Right cardiac atrium (tissue), 5 donors: Measurements from ENCODE around the gene JAG2. TPM values are rescaled to one million over a fixed set of nuclear protein-coding genes. Genes with fewer than 3 reads are reported as not detected.

ENCODE experiments used
- ATAC-seq, 2 donors: fragments of 200-7000 bp; cut with Tn5 transposase; one replicate each; pipeline versions ENCODE4 v1.8.0 to v1.9.1; 2020; ENCODE audit warnings: moderate library complexity in 2 of 2, mild to moderate bottlenecking in 1 of 2
- DNase-seq, 3 donors: peaks; one replicate each; pipeline ENCODE4 v3.0.0-alpha.2; 2020
- H3K27ac ChIP-seq: one replicate; pipeline ENCODE4 v1.5.1; 2013; ENCODE audit warnings: mild to moderate bottlenecking, low read length, control low read depth, moderate library complexity
- H3K27me3 ChIP-seq: one replicate; pipeline ENCODE4 v1.6.1; 2013; ENCODE audit not compliant: control insufficient read depth, insufficient read depth
- H3K4me1 ChIP-seq: one replicate; pipeline ENCODE4 v1.6.1; 2013; ENCODE audit warnings: low read length; ENCODE audit not compliant: control insufficient read depth, insufficient read depth
- H3K4me3 ChIP-seq: one replicate; pipeline ENCODE4 v1.5.1; 2013; ENCODE audit warnings: low read length, control low read depth
- H3K9me3 ChIP-seq: one replicate; pipeline ENCODE4 v1.6.1; 2013; ENCODE audit warnings: low read length; ENCODE audit not compliant: control insufficient read depth
- WGBS: extraction: QIAGEN DNeasy Blood & Tissue Kit; methylation state at CpG from one replicate; pipeline ENCODE4 v1.1.7; 2013; 5-methylcytosine and 5-hydroxymethylcytosine counted together
- intact Hi-C, 4 donors: fragments of 100-400 bp; cut with DNase I; formaldehyde crosslinking; loops; one replicate each; pipeline versions ENCODE4 v1.11.0 to v1.14.0; 2022 to 2023
- polyA plus RNA-seq: library from polyadenylated mRNA; stranded (reverse); fragments of 200-250 nt; gene quantifications from one replicate; pipeline ENCODE4 v1.2.3, GENCODE V29; 2013
- total RNA-seq, 4 donors: library from RNA; stranded (reverse); fragmentation: NEBNext Ultra II Directional; extraction: Animal tissue kit (Norgen Biotek cat#: 25700); gene quantifications; one replicate each; pipeline ENCODE4 v1.2.1, GENCODE V29; 2021
- donor health status: healthy with polysubstance abuse.
- donor health status: DM: no; HTN: yes; CAD: no.
- donor health status: DM: no; HTN: no; CAD: no.
- donor health status: DM: no; HTN: yes; CAD: no; lungs with severe emphysema.
- donor health status: DM: yes; HTN: yes; CAD: no.

JAG2 gene
- total and polyA plus RNA-seq, 5 donors = 16.5 to 21.3 (median 17.7) TPM

- intact Hi-C loops = no loop called here
- WGBS = 4% methylated on average over 58 of the region's 58 CpGs
- peak; percentile 58 to 70 for ATAC-seq
- H3K27ac ChIP-seq = peak overlapping the region; percentile 59
- no peak overlapping the region for H3K4me3 ChIP-seq
- DNase-seq = peak; percentile 69 to 87 (median 83)
- H3K9me3 ChIP-seq = no peaks in the 10 kb centered on the region
- H3K27me3 ChIP-seq = no peaks in the 10 kb centered on the region
- H3K4me1 ChIP-seq = peaks cover 7% of the 10 kb centered on the region
Observed at GRCh38 chr14:105196265-105196960, 27.8 kb upstream of the JAG2 start.

GRCh38 chr14:105195522-105196264, 27.1 kb upstream of the JAG2 start:
- H3K4me3 ChIP-seq = no peak overlapping the region

DNA sequence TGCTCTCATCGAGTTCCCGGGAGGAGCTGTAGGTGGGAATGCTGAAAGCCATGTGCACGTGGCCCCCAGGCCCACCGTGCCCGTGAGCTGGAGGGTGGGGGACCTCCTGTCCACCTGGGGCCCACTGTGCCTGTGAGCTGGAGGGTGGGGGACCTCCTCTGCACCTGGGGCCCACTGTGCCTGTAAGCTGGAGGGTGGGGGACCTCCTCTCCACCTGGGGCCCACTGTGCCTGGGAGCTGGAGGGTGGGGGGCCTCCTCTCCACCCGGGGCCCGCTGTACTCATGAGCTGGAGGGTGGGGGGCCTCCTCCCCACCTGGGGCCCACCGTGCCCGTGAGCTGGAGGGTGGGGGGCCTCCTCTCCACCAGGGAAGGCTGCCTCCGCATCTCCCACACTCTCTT, 26.5 kb upstream of the JAG2 start:
- Histone ChIP-seq H3K4me3 (no peak overlapping the region), H3K4me1 (peaks cover 7% of the 10 kb centered on the region), H3K9me3 (no peaks in the 10 kb centered on the region), H3K27me3 (no peaks in the 10 kb centered on the region), H3K27ac (peak overlapping the region; percentile 59)
- DNase-seq = no peak
- no peak for ATAC-seq
- WGBS = 73% methylated on average over 10 of the region's 10 CpGs
- intact Hi-C loops = no loop called here

More at GRCh38 chr14:105195522-105196264, 27.1 kb upstream of the JAG2 start:
- H3K27me3 ChIP-seq = no peaks in the 10 kb centered on the region
- H3K9me3 ChIP-seq = no peaks in the 10 kb centered on the region
- ATAC-seq = no peak
- peak overlapping the region; percentile 59 for H3K27ac ChIP-seq
- DNase-seq = no peak
- WGBS = 33% methylated on average over 25 of the region's 25 CpGs
- intact Hi-C loops = no loop called here
- H3K4me1 ChIP-seq = peaks cover 7% of the 10 kb centered on the region

DNA sequence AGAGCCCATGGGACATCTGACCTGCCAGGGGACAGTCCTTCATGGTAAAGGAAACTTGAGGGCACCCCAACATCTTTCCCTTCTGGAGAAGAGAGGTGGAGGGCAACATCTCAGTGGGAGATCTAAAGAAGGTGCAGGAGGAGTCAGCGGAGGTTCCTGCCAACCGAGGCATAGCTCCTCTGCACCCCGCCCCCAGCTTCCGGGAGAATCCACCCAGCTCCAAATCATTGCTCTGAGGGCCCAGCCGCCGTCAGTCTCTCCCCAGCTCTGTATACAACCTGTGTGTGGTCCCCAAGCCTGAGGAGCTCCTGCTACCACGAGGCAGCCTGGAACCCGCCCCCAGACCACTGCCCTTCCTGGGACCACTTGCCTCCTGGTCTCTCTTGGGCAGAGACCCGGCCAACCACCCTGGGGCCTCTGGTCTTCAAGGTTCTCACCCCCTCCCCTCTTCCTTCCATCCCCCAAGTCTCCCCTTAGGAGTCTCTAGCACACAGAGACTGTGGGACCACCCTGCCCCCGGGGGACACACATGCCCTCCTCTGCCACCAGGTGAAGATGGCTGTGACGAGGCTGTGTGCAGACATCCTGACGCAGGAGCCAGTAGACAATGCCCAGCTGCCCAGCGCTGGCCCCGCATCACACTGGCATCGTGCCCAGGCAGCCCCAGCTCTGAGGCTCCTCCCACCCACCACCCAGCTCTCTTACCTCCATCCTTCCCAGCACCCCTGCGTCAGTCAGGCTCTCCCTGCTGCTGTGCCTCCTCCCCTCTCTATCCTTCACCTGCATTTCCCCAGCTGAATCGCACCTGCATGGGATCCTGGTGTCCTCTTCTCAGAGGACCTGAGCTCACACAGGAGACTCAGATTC, 25.6 kb upstream of the JAG2 start:
- Histone ChIP-seq H3K27ac (no peak overlapping the region), H3K9me3 (no peaks in the 10 kb centered on the region), H3K4me1 (peaks cover 4% of the 10 kb centered on the region), H3K4me3 (no peak overlapping the region), H3K27me3 (no peaks in the 10 kb centered on the region)
- WGBS = 42% methylated on average over 17 of the region's 17 CpGs
- no peak for DNase-seq
- ATAC-seq = no peak
- intact Hi-C loops = no loop called here

DNA sequence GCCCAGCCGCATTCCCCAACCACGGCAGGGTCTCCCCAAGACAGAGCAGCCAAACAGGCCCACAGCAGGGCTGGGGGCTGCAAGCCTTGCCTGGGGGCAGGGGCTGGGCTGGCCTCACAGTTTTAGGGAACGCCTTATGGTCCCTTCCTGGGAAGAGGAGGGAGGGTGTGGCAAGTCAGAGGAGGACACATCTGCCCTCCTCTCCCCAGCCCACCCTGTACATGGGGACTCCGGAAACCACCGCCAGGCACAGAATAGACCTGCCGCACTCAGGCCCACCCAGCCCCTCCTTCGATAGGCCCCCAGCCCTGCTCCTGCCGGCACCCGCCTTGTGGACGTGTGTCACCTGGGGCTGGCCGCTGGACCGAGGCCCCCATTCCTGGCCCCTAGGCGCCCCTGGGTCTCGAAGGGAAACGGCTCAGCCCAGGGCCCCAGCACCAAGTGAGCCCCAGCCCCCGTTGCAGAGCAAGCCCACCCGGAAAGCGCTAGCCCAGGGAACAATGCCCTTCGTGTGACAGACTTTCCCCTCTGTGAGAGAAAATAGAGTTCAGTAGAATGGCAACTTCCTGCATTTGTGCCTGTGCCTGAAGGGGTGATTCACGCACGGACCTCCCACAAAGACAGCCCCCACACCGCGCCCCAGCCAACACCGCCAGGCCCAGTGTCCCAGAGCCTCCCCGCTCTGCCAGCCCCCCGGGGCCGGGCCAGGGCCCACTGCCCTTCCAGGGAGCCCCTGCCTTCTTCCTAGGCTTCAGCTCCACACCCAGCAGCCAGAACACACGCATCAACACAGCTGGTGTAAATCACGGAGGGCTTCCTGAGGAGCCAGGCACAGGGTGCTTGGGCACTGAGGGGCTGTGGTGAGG, 24.5 kb upstream of the JAG2 start:
- intact Hi-C loops = no loop called here
- DNase-seq (no peak), ATAC-seq (peak; percentile 5 to 39)
- peaks cover 4% of the 10 kb centered on the region for H3K4me1 ChIP-seq
- peak overlapping the region; percentile 38 for H3K27ac ChIP-seq
- 40% methylated on average over 29 of the region's 29 CpGs for WGBS
- no peaks in the 10 kb centered on the region for H3K9me3 ChIP-seq
- H3K4me3 ChIP-seq = no peak overlapping the region
- no peaks in the 10 kb centered on the region for H3K27me3 ChIP-seq

- Histone ChIP-seq H3K27ac (no peak overlapping the region), H3K4me1 (no peaks in the 10 kb centered on the region), H3K4me3 (no peak overlapping the region), H3K9me3 (no peaks in the 10 kb centered on the region), H3K27me3 (no peaks in the 10 kb centered on the region)
- ATAC-seq (no peak), DNase-seq (no peak)
- intact Hi-C loops = no loop called here
- WGBS = 73% methylated on average over 14 of the region's 14 CpGs
Observed at GRCh38 chr14:105187935-105188524, 19.5 kb upstream of the JAG2 start.

DNA sequence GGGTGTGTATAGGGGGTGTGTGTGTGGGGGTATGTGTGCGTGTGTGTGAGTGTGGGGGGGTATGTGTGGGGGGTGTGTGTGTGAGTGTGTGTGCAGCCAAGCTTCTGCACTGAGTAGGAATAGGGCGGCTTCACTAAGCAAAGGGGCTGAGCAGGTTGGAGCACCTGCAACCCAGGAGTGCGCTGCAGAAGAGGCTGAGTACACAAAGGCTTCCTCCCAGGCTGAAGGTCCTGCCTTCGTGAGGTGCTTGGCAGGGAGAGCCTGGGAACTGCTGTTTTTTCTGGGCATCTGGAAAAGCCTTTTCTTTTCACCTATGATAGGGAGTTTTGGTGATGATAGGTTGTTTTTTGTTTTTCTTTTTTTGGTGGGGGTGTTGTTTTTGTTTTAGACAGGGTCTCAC, 18.5 kb upstream of the JAG2 start:
- intact Hi-C loops = no loop called here
- DNase-seq (no peak), ATAC-seq (no peak)
- H3K27me3 ChIP-seq = no peaks in the 10 kb centered on the region
- H3K4me1 ChIP-seq = no peaks in the 10 kb centered on the region
- H3K9me3 ChIP-seq = no peaks in the 10 kb centered on the region
- no peak overlapping the region for H3K27ac ChIP-seq
- 67% methylated on average over 4 of the region's 4 CpGs for WGBS
- H3K4me3 ChIP-seq = no peak overlapping the region

DNA sequence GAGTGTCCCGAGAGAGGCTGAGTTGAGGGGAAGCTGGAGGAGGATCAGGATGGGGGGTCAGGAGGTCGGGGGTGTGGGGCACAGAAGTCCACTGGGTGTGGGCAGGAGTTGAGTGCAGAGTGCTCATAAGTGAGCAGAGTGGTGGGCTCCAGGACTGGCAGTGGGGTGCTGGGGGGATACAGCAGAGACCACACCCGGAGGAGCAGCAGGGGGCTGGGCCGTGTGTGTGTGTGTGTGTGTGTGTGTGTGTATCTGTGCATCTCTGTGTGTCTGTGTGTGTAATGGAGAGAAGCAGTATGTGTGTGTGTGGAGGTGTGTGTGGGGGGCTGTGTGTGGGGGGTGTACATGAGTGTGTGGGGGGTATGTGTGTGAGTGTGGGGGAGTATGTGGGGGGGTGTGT, 17.4 kb upstream of the JAG2 start:
- no peaks in the 10 kb centered on the region for H3K27me3 ChIP-seq

GRCh38 chr14:105185001-105185400, 16.4 kb upstream of the JAG2 start:
- Histone ChIP-seq H3K27me3 (no peaks in the 10 kb centered on the region), H3K9me3 (no peaks in the 10 kb centered on the region), H3K4me3 (no peak overlapping the region), H3K27ac (no peak overlapping the region), H3K4me1 (peaks cover 4% of the 10 kb centered on the region)
- DNase-seq (no peak), ATAC-seq (no peak)
- WGBS = 78% methylated on average over 18 of the region's 18 CpGs
- intact Hi-C loops = no loop called here

More for the DNA sequence above, 17.4 kb upstream of the JAG2 start:
- DNase-seq (no peak), ATAC-seq (peak in 1 of 2 donors; percentile 6)
- no peak overlapping the region for H3K27ac ChIP-seq
- WGBS = 32% methylated on average over 4 of the region's 4 CpGs
- no peaks in the 10 kb centered on the region for H3K4me1 ChIP-seq
- intact Hi-C loops = no loop called here
- H3K4me3 ChIP-seq = no peak overlapping the region
- H3K9me3 ChIP-seq = no peaks in the 10 kb centered on the region

- Histone ChIP-seq H3K9me3 (no peaks in the 10 kb centered on the region), H3K4me3 (no peak overlapping the region), H3K27ac (no peak overlapping the region), H3K4me1 (peaks cover 4% of the 10 kb centered on the region), H3K27me3 (no peaks in the 10 kb centered on the region)
- intact Hi-C loops = no loop called here
- ATAC-seq (no peak), DNase-seq (peak in 1 of 3 donors; percentile 56)
- 64% methylated on average over 9 of the region's 9 CpGs for WGBS
Observed at GRCh38 chr14:105184461-105184860, 15.9 kb upstream of the JAG2 start.
